ENCODE data around the gene RICTOR.

The RICTOR gene

DNA sequence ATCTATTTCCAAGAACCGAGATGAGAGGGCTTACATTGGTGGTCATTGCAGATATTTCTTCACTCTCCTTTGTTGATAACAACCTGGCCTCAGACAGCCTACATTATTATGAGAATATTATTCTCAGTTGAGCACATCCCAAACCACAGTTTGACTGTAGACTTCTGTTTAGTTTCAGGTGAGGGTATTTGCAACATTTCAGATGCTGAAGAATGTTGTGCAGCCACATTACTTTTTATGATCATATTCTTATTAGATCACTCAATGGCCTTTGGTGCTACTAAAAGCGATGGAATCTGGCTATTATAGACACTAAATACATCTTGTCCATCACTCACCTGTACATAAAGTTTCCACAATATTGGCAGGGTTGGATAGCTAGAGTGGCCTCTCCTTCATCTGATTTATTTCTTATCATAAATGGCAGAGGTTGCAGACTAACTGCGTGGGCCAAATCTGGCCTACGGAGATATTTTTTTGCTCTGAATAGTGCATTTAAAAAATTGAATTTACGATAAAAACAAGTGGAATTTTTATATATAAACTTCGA is 26.2 kb upstream of the RICTOR start:
- TF ChIP-seq, protein P1, sequence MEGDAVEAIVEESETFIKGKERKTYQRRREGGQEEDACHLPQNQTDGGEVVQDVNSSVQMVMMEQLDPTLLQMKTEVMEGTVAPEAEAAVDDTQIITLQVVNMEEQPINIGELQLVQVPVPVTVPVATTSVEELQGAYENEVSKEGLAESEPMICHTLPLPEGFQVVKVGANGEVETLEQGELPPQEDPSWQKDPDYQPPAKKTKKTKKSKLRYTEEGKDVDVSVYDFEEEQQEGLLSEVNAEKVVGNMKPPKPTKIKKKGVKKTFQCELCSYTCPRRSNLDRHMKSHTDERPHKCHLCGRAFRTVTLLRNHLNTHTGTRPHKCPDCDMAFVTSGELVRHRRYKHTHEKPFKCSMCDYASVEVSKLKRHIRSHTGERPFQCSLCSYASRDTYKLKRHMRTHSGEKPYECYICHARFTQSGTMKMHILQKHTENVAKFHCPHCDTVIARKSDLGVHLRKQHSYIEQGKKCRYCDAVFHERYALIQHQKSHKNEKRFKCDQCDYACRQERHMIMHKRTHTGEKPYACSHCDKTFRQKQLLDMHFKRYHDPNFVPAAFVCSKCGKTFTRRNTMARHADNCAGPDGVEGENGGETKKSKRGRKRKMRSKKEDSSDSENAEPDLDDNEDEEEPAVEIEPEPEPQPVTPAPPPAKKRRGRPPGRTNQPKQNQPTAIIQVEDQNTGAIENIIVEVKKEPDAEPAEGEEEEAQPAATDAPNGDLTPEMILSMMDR (IDR thresholded peaks at IDR 0.05; ENCODE audit: low read length, missing control alignments) = no peak
- DNase-seq (ENCODE audit: low read depth) = no peak
- H3K4me3 ChIP-seq (replicated peaks; ENCODE audit: low read depth, low read length) = no peak overlapping the region

DNA sequence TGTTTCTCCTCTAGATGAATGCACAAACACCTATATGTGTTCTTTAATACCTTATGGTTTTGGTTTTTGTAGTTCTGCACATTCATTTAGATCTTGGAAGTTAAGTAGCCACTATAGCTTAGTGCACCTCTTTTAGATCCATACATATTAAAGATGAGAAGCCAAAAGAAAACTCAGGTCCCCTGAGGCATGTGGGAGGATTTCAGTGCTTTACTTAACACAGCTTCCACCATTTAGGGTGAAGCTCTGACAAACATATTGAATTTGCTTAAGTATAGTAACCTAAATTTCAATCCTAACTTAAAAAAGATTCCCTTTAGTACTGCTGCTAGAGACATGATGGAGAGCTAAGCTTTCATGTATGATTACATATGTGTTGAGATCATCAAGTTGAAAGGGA is 25.6 kb upstream of the RICTOR start:
- TF ChIP-seq, protein P1 (IDR thresholded peaks at IDR 0.05; ENCODE audit: low read length, missing control alignments) = no peak
- H3K4me3 ChIP-seq (replicated peaks; ENCODE audit: low read depth, low read length) = no peak overlapping the region
- DNase-seq (ENCODE audit: low read depth) = no peak

DNA sequence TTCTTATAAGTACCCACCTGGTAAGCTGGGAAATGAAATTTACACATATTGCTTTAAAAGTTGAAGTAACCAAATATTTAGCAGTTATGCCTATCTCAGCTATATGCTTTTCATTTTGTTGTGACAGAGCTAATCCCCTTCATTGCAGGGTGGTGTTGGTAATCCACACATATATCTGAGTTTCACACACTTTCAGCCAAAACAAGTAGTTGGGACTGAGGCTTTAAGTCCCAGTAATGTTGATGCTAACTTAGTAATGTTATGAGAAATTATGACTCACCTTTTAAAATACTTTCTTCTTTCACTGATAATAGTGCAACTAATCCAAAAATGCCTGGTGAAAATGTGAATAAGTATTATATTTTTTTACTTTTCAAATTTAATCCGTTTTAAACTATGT is 19.2 kb upstream of the RICTOR start:
- TF ChIP-seq, protein P1 (IDR thresholded peaks at IDR 0.05; ENCODE audit: low read length, missing control alignments) = no peak
- peak; percentile 28 for DNase-seq (ENCODE audit: low read depth)
- H3K4me3 ChIP-seq (replicated peaks; ENCODE audit: low read depth, low read length) = no peak overlapping the region

DNA sequence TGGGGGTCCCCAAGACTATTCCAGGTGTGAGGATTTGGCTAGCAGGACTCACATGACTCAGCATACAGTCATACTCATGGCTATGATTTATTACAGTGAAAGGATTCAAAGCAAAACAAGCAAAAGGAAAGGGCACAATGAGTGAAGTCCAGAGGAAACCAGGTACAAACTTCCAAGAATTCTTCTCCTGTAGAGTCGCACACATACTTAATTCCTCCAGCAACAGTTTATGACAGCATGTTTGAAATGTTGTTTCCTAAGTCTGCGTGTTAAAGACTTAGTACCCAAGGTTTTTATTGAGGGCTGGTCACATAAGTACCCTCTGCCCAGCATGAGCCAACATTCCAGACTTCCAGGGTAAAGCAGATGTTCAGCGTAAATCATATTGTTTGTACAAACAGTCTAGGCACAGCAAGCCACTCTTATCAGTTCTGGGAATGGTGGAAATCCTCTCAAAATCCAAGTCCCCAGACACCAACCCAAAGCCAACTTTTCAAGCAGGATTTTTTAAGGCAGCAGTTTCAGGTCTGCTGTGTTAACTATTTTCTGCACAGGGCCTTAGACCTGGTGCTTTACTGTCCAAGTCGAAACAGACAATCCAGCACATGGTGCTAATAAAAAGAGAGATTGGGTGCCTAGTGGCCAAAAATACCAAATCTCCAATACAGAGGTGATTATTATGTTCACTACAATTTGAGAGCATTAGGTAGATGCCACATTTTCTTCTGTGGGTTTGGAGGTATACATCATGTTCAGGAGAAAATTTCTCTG is 18.6 kb upstream of the RICTOR start:
- H3K4me3 ChIP-seq (replicated peaks; ENCODE audit: low read depth, low read length) = no peak overlapping the region
- DNase-seq (ENCODE audit: low read depth) = peak; percentile 24
- TF ChIP-seq, protein P1 (IDR thresholded peaks at IDR 0.05; ENCODE audit: low read length, missing control alignments) = no peak

DNA sequence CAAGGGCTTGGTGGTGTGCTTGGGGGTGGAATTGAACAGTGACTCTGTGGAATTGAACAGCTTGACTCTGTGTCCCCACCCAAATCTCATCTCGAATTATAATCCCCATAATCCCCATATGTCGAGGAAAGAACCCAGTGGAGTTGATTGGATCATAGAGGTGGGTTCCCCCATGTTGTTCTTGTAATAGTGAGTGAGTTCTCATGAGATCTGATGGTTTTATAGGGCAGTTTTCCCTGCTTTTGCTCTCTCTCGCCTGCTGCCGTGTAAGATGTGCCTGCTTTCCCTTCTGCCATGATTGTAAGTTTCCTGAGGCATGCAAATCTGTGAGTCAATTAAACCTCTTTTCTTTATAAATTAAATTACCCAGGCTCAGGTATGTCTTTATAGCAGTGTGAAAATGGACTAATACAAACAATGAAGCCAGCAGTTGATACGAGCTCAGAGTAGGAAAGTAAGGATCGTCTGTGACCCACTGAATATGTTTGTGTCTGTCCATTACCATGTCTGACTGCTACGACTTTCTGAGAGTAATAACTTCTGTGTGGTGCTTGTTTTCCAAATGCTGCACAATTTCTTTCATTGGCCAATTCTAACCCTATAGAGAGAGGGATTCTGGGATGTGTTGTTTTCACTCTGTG is 17.9 kb upstream of the RICTOR start:
- TF ChIP-seq, protein P1 (IDR thresholded peaks at IDR 0.05; ENCODE audit: low read length, missing control alignments) = no peak
- DNase-seq (ENCODE audit: low read depth) = no peak
- no peak overlapping the region for H3K4me3 ChIP-seq (replicated peaks; ENCODE audit: low read depth, low read length)

DNA sequence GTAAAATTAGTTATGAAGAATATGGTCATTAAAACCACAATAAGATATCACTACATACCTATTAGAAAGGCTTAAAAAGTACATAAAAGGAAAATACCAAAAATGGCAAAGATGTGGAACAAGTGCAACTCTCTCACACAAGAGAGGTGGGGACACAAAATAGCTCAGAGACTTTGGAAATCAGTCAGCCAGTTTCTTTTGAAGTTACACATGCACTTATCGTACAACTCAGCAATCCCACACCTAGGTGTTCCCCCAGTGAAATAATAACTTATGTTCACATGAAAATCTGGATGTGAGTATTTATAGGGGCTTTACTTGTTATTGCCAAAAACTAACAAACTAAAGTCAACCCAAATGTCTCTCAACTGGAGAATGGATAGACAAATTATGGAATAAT is 9.8 kb upstream of the RICTOR start:
- DNase-seq (ENCODE audit: low read depth) = no peak
- TF ChIP-seq, protein P1 (IDR thresholded peaks at IDR 0.05; ENCODE audit: low read length, missing control alignments) = no peak

More for the DNA sequence above, 9.8 kb upstream of the RICTOR start:
- no peak overlapping the region for H3K4me3 ChIP-seq (replicated peaks; ENCODE audit: low read depth, low read length)

Measured in fibroblast of pulmonary artery (primary cell).